ENCODE data around the gene ATAD1.

The ATAD1 gene

DNA sequence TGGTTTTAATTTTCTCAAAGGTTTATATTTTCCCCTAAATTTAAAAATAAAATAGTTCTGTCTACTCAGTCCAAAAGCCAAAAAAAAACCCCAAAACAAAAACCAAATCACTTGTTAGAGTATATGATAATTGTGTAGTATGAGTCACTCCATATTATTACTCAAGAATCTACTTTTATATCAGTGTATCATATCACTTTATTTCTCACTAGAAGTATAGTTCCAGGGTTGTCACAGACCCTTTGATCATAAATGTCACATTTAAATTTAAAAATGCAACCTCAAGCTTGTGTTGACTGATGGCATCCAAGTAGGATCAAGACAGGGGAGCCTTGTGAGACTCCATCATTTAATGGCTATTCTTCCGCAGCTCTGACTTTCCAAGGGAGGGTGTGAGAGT, 97.4 kb downstream of the ATAD1 start:
- peaks cover 5% of the 10 kb centered on the region for H3K4me1 ChIP-seq (ENCODE audit: insufficient read depth, low read length)
- no peak overlapping the region for H3K27ac ChIP-seq (ENCODE audit: low read depth, low read length)
- no peaks in the 10 kb centered on the region for H3K27me3 ChIP-seq (ENCODE audit: control insufficient read depth in 1 of 2, insufficient read depth in 2 of 2, low read length in 2 of 2)
- no peaks in the 10 kb centered on the region for H3K36me3 ChIP-seq (ENCODE audit: insufficient read depth, low read length)
- H3K9me3 ChIP-seq (ENCODE audit: low read length): no peaks in the 10 kb centered on the region
- H3K9ac ChIP-seq (ENCODE audit: low read length): no peak overlapping the region
- no peak overlapping the region for H3K4me3 ChIP-seq (ENCODE audit: low read depth in 1 of 2, low read length in 2 of 2)

DNA sequence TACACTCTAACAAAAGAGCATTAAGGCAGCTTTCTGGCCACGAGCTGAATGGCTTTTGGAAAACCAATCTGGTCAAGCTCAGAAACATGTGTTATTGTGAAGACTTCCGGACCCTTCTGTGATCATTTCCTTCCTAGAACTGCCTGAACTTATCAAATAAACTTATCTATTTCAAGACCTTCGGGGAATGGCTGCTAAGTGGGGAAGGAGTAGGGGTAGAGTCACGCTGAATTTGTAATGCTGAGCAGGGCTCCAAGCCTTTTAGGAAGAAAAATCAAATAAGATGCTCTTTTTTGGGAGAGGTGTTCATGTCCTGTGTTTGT, 101.7 kb downstream of the ATAD1 start:
- no peaks in the 10 kb centered on the region for H3K36me3 ChIP-seq (ENCODE audit: insufficient read depth, low read length)
- H3K4me3 ChIP-seq (ENCODE audit: low read depth in 1 of 2, low read length in 2 of 2): no peak overlapping the region
- H3K4me1 ChIP-seq (ENCODE audit: insufficient read depth, low read length): peaks cover 5% of the 10 kb centered on the region
- no peak overlapping the region for H3K27ac ChIP-seq (ENCODE audit: low read depth, low read length)
- H3K9me3 ChIP-seq (ENCODE audit: low read length): no peaks in the 10 kb centered on the region
- H3K27me3 ChIP-seq (ENCODE audit: control insufficient read depth in 1 of 2, insufficient read depth in 2 of 2, low read length in 2 of 2): no peaks in the 10 kb centered on the region
- no peak overlapping the region for H3K9ac ChIP-seq (ENCODE audit: low read length)

DNA sequence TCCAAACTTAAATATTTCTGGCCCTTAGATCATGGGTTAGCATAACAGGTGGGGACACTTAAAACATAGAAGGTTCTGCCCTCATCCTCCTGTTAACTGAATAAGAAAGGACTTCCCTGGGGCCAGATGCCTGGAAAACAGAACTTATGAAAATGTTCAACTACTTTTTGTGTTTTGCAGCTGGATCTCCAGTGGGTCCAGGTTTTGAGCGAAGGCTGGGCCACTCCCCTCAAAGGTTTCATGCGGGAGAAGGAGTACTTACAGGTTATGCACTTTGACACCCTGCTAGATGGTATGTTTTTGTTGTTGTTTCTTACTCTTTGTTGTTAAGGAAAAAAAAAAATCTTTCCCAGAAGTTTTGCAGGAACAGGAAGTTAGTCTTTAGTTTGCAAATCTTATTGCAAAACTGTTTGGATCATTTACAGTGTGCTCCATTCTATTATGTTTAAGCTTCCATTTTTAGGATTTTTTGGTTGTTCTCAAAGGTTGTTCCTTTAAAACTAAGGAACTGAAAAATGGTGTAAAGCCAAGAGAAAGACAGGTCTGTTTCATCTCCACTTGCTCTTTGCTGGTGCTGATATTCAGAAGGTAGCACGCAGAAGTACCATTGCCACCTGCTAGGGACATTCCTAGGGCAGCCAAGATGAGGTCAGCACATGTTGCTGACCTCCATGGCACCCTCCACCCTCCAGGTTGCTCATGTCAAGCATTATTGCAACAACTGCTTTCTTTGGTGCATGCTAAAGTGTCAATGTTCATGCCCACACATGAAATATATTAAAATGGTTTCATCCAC, 102.3 kb downstream of the ATAD1 start:
- Histone ChIP-seq H3K4me1 (ENCODE audit: insufficient read depth, low read length) (peaks cover 5% of the 10 kb centered on the region), H3K4me3 (ENCODE audit: low read depth in 1 of 2, low read length in 2 of 2) (no peak overlapping the region), H3K27ac (ENCODE audit: low read depth, low read length) (no peak overlapping the region), H3K27me3 (ENCODE audit: control insufficient read depth in 1 of 2, insufficient read depth in 2 of 2, low read length in 2 of 2) (no peaks in the 10 kb centered on the region), H3K9me3 (ENCODE audit: low read length) (no peaks in the 10 kb centered on the region), H3K36me3 (ENCODE audit: insufficient read depth, low read length) (no peaks in the 10 kb centered on the region), H3K9ac (ENCODE audit: low read length) (no peak overlapping the region)

DNA sequence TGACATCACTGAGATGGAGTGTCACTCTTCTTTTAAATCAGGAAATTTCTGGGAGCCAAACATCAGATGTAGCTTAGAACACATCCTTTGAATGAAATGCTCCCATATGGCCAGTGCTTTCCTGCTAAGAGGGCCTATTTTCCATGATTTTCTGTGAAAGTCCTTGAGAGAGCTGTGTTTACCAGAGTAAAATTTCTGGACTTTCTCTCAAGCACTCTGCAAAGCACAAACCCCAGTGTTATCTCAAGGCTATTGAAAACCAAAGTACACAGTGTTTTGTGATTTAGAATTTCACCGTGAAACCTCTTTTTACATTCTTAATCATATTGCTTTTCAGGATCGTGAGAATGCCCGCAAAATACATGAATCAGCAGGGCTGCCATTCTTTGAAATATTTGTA, 104.3 kb downstream of the ATAD1 start:
- Histone ChIP-seq H3K27me3 (ENCODE audit: control insufficient read depth in 1 of 2, insufficient read depth in 2 of 2, low read length in 2 of 2) (no peaks in the 10 kb centered on the region), H3K27ac (ENCODE audit: low read depth, low read length) (no peak overlapping the region), H3K9ac (ENCODE audit: low read length) (no peak overlapping the region), H3K4me1 (ENCODE audit: insufficient read depth, low read length) (peaks cover 5% of the 10 kb centered on the region), H3K36me3 (ENCODE audit: insufficient read depth, low read length) (no peaks in the 10 kb centered on the region), H3K9me3 (ENCODE audit: low read length) (no peaks in the 10 kb centered on the region), H3K4me3 (ENCODE audit: low read depth in 1 of 2, low read length in 2 of 2) (no peak overlapping the region)

DNA sequence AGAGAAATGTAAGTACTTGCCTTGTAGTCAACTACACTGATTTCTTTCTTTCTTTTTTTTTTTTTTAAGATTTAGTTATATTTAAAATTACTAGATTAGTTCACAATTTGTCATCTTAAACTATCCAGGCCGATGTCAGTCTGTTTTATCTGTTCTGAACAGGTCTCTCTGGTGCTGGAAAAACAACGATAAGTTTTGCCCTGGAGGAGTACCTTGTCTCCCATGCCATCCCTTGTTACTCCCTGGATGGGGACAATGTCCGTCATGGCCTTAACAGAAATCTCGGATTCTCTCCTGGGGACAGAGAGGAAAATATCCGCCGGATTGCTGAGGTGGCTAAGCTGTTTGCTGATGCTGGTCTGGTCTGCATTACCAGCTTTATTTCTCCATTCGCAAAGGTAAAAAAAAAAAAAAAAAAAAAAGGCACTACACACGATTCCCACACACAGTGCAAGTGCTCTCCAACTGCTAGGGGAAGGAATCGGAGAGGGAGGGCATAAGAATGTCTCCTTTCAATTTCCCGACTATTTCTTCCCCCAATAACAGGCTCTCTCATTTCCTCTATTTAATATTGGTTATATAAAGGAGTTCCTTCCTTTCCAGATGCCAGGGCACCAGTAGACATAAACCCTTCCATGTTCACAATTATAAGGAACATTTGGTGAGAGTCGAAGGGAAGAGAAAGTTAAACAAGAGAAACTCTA, 105.0 kb downstream of the ATAD1 start:
- Histone ChIP-seq H3K9ac (ENCODE audit: low read length) (no peak overlapping the region), H3K9me3 (ENCODE audit: low read length) (no peaks in the 10 kb centered on the region), H3K27me3 (ENCODE audit: control insufficient read depth in 1 of 2, insufficient read depth in 2 of 2, low read length in 2 of 2) (no peaks in the 10 kb centered on the region), H3K36me3 (ENCODE audit: insufficient read depth, low read length) (no peaks in the 10 kb centered on the region), H3K27ac (ENCODE audit: low read depth, low read length) (no peak overlapping the region), H3K4me3 (ENCODE audit: low read depth in 1 of 2, low read length in 2 of 2) (no peak overlapping the region), H3K4me1 (ENCODE audit: insufficient read depth, low read length) (peaks cover 5% of the 10 kb centered on the region)

DNA sequence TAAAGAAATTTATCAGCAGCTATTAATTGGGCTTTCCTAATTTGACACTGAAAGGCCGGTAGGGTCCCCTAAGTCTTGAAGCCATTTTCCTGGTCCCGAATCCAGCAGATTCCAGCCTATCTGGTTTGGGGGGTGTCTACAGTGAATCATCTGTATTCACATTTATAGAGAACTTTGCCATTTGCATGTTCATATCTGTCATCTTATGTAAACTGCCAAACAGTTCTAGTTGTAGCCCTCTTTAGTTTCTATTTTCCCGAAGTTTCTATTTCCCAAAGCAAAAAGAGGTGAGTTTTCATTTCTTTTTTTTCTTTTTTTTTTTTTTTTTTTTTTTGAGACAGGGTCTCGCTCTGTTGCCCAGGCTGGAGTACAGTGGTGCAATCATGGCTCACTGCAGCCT, 110.8 kb downstream of the ATAD1 start:
- Histone ChIP-seq H3K27ac (ENCODE audit: low read depth, low read length) (no peak overlapping the region), H3K9me3 (ENCODE audit: low read length) (no peaks in the 10 kb centered on the region), H3K9ac (ENCODE audit: low read length) (no peak overlapping the region), H3K4me3 (ENCODE audit: low read depth in 1 of 2, low read length in 2 of 2) (no peak overlapping the region), H3K4me1 (ENCODE audit: insufficient read depth, low read length) (no peaks in the 10 kb centered on the region), H3K27me3 (ENCODE audit: control insufficient read depth in 1 of 2, insufficient read depth in 2 of 2, low read length in 2 of 2) (no peaks in the 10 kb centered on the region), H3K36me3 (ENCODE audit: insufficient read depth, low read length) (no peaks in the 10 kb centered on the region)

DNA sequence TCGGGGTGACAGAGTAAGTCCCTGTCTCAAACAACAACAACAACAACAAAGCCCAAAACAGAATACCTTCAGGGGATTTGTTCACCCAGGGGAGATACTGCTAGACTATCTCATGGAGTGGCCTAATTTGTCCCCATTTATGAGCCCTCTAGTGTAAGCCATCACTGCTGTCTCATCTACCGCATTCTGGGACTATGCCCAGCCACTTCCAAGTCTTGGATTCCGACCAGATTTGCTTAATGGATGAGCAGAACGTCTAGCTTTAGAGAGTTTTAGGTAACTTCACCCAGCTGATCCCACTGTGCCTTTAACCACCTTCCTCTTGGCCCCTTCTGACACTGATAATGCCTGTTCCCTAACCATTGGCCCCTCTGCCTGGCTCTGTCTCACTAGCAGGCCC, 111.3 kb downstream of the ATAD1 start:
- no peaks in the 10 kb centered on the region for H3K9me3 ChIP-seq (ENCODE audit: low read length)
- no peak overlapping the region for H3K27ac ChIP-seq (ENCODE audit: low read depth, low read length)
- H3K27me3 ChIP-seq (ENCODE audit: control insufficient read depth in 1 of 2, insufficient read depth in 2 of 2, low read length in 2 of 2): no peaks in the 10 kb centered on the region
- no peak overlapping the region for H3K4me3 ChIP-seq (ENCODE audit: low read depth in 1 of 2, low read length in 2 of 2)
- H3K9ac ChIP-seq (ENCODE audit: low read length): no peak overlapping the region
- no peaks in the 10 kb centered on the region for H3K36me3 ChIP-seq (ENCODE audit: insufficient read depth, low read length)
- H3K4me1 ChIP-seq (ENCODE audit: insufficient read depth, low read length): no peaks in the 10 kb centered on the region

DNA sequence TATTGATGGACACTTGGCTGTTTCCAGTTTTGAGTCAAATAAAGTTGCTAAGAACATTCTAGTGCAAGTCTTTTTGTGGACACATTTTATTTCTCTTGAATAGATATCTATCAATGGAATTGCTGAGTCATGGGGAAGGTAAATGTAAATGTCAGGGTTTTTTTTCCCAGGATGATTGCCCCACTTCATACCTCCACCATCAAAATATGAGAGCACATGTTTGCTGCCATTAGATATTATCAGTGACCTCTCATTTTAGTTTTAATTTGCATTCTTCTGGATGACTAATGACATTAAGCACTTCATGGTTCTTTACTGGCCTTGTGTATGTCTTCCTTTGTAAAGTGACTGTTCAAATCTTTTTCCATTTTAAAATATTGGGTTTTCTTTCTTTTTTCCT, 112.7 kb downstream of the ATAD1 start:
- Histone ChIP-seq H3K36me3 (ENCODE audit: insufficient read depth, low read length) (no peaks in the 10 kb centered on the region), H3K9ac (ENCODE audit: low read length) (no peak overlapping the region), H3K4me1 (ENCODE audit: insufficient read depth, low read length) (no peaks in the 10 kb centered on the region), H3K9me3 (ENCODE audit: low read length) (no peaks in the 10 kb centered on the region), H3K27me3 (ENCODE audit: control insufficient read depth in 1 of 2, insufficient read depth in 2 of 2, low read length in 2 of 2) (no peaks in the 10 kb centered on the region), H3K27ac (ENCODE audit: low read depth, low read length) (no peak overlapping the region), H3K4me3 (ENCODE audit: low read depth in 1 of 2, low read length in 2 of 2) (no peak overlapping the region)

DNA sequence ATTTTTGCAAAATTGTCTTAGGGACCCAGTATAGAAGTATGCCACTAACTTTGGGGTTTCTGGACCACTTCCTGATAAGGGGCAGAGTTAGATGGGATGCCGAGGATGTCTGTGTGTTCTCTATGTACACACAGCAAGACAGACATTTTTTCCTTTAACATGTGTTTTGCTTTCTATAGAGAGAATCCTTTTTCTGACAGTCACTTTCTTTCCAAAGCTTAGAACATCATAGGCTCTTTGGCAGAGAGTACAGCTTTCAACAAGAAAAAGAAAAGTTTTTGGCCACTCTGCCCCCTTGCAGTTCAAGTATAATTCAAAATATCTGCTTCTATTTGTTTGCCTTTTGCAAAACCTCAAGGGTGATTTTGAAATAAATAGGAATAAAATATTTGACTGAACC, 114.3 kb downstream of the ATAD1 start:
- no peaks in the 10 kb centered on the region for H3K36me3 ChIP-seq (ENCODE audit: insufficient read depth, low read length)
- H3K4me3 ChIP-seq (ENCODE audit: low read depth in 1 of 2, low read length in 2 of 2): no peak overlapping the region
- no peaks in the 10 kb centered on the region for H3K4me1 ChIP-seq (ENCODE audit: insufficient read depth, low read length)
- H3K27me3 ChIP-seq (ENCODE audit: control insufficient read depth in 1 of 2, insufficient read depth in 2 of 2, low read length in 2 of 2): no peaks in the 10 kb centered on the region
- H3K9me3 ChIP-seq (ENCODE audit: low read length): no peaks in the 10 kb centered on the region
- no peak overlapping the region for H3K27ac ChIP-seq (ENCODE audit: low read depth, low read length)
- no peak overlapping the region for H3K9ac ChIP-seq (ENCODE audit: low read length)

DNA sequence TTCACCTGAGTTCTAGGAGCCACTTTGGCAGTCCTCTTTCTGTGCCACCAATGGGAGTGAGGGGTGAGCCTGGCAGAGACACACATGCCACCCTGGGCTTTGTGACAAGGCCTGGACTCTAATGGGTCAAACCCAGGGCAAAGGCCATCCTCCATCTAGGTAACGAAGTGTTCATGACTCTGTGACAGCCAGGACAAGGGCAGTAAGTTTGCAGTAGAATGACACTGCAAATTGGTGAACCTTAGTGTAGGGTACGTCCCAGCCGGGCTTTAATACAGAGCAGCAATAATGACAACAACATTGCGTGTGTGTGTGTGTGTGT, 115.1 kb downstream of the ATAD1 start:
- Histone ChIP-seq H3K27me3 (ENCODE audit: control insufficient read depth in 1 of 2, insufficient read depth in 2 of 2, low read length in 2 of 2) (no peaks in the 10 kb centered on the region), H3K27ac (ENCODE audit: low read depth, low read length) (no peak overlapping the region), H3K9ac (ENCODE audit: low read length) (no peak overlapping the region), H3K9me3 (ENCODE audit: low read length) (no peaks in the 10 kb centered on the region), H3K36me3 (ENCODE audit: insufficient read depth, low read length) (no peaks in the 10 kb centered on the region), H3K4me3 (ENCODE audit: low read depth in 1 of 2, low read length in 2 of 2) (no peak overlapping the region), H3K4me1 (ENCODE audit: insufficient read depth, low read length) (no peaks in the 10 kb centered on the region)

DNA sequence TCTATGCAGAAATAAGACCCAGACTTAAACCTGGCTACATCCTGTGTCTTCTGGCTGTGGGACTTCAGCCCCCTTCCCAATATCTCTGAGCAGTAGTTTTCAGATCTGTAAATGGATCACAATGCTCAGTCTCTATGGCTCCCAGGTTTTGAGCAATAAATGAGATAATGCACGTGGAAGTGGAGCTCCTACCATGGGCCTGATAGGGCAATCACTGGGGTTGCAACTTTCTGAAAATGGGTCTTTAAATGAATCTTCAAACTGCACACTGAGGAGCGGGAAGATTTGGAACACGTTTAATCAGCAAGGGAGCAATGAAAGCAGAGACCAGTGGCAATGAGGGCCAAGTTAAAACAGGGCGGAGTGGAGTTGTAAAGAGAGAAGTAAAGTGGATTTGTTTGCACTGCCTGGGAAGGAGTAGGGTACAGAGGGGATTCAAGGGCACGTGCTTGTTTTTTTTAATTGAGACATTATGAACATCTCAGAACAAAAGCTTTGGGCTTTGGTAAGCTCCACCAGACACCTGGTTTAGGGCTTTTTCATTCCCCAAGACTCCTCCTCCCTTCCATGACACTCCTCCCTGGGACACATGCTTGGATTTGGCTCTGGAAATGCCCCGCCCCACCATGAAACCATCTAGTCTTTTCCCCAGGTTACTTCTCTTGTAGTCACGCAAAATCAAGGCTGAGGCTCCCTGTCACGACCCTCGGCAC, 115.6 kb downstream of the ATAD1 start:
- Histone ChIP-seq H3K4me3 (ENCODE audit: low read depth in 1 of 2, low read length in 2 of 2) (no peak overlapping the region), H3K36me3 (ENCODE audit: insufficient read depth, low read length) (no peaks in the 10 kb centered on the region), H3K27ac (ENCODE audit: low read depth, low read length) (no peak overlapping the region), H3K9ac (ENCODE audit: low read length) (no peak overlapping the region), H3K4me1 (ENCODE audit: insufficient read depth, low read length) (no peaks in the 10 kb centered on the region), H3K9me3 (ENCODE audit: low read length) (no peaks in the 10 kb centered on the region), H3K27me3 (ENCODE audit: control insufficient read depth in 1 of 2, insufficient read depth in 2 of 2, low read length in 2 of 2) (no peaks in the 10 kb centered on the region)

Measured in muscle layer of colon (tissue), 2 donors.